Fibroblast of skin of right biceps (primary cell): Measurements from ENCODE around the gene OR1D2.
A peak's percentile ranks its signal among the peaks of the same experiment; 100 is the strongest.
"Not testable (repeated sequence)": the region's sequence is repeated elsewhere in the genome, so short reads cannot be mapped to it uniquely, and the experiment has no call there.

Experiments used
- DNase-seq: peaks from one replicate; pipeline ENCODE4 v3.0.0-alpha.2; 2013

The OR1D2 gene

GRCh38 chr17:3104322-3104721 is at the start of gene OR1D2:
TSS of gene OR1D2 (minus strand) at chr17:3104422. CDS start at chr17:3092996, 11,426 bp downstream.
- DNase-seq, result no peak

GRCh38 chr17:3137494-3137893 is 33.3 kb upstream of the OR1D2 start:
- DNase-seq, result not testable (repeated sequence)

- no peak for DNase-seq
Observed at GRCh38 chr17:3127451-3127850, 23.2 kb upstream of the OR1D2 start, which contains the start of gene OR1G1. TSS of gene OR1G1 (minus strand) at chr17:3127551. CDS start at chr17:3127551, 0 bp downstream.

- DNase-seq, result not testable (repeated sequence)
Observed at GRCh38 chr17:3073850-3074249, 30.4 kb downstream of the OR1D2 start.

- DNase-seq, result not testable (repeated sequence)
Observed at GRCh38 chr17:3065192-3065591, 39.0 kb downstream of the OR1D2 start.

- DNase-seq, result not testable (repeated sequence)
Observed at GRCh38 chr17:3063507-3063906, 40.7 kb downstream of the OR1D2 start, which contains the start of gene OR1D5. TSS of gene OR1D5 (minus strand) at chr17:3063607. CDS start at chr17:3063607, 0 bp downstream.

GRCh38 chr17:3062824-3063377 is 41.3 kb downstream of the OR1D2 start:
- DNase-seq, result not testable (repeated sequence)

- DNase-seq, result not testable (repeated sequence)
Observed at GRCh38 chr17:3054868-3055267, 49.4 kb downstream of the OR1D2 start.

GRCh38 chr17:3049705-3050295 is 54.4 kb downstream of the OR1D2 start:
- DNase-seq, result no peak

GRCh38 chr17:3048727-3049471 is 55.3 kb downstream of the OR1D2 start:
- DNase-seq, result peak; percentile 97

GRCh38 chr17:3046753-3047152 is 57.5 kb downstream of the OR1D2 start:
- DNase-seq, result no peak

- no peak for DNase-seq
Observed at GRCh38 chr17:3043737-3044365, 60.4 kb downstream of the OR1D2 start.

GRCh38 chr17:3040882-3041281 is 63.3 kb downstream of the OR1D2 start:
- no peak for DNase-seq

GRCh38 chr17:3039736-3040135 is 64.5 kb downstream of the OR1D2 start:
- DNase-seq, result no peak

GRCh38 chr17:3038941-3039340 is 65.3 kb downstream of the OR1D2 start:
- DNase-seq, result no peak
